Loucy (cell line): ENCODE data around the gene COA1.

Experiments
- CTCF ChIP-seq: fragments of 200-600 bp; sonication (generic); conservative IDR thresholded peaks from 2 replicates; pipeline ENCODE4 v1.5.1; 2014; ENCODE audit warnings: mild to moderate bottlenecking, antibody characterized with exemption, low read length
- EZH2phosphoT487 ChIP-seq: fragments of 200-600 bp; IDR thresholded peaks from 2 replicates; pipeline ENCODE4 v1.6.1; 2018; ENCODE audit warnings: antibody characterized with exemption, mild to moderate bottlenecking, moderate library complexity, borderline replicate concordance

GRCh38 chr7:43652364-43652763 lies 77.0 kb downstream of the COA1 start:
- TF ChIP-seq CTCF: 0 out of 2 replicates have a peak, but pooled peaks have one; percentile 9
- no peak for TF ChIP-seq EZH2phosphoT487
